Fibroblast of skin of back (primary cell): ENCODE results near the gene LGALS9C.
"Not testable (repeated sequence)": the region's sequence is repeated elsewhere in the genome, so short reads cannot be mapped to it uniquely, and the experiment has no call there.

ENCODE experiments used
- DNase-seq: peaks from one replicate; pipeline ENCODE4 v3.0.0-alpha.2; 2013

The LGALS9C gene

DNA sequence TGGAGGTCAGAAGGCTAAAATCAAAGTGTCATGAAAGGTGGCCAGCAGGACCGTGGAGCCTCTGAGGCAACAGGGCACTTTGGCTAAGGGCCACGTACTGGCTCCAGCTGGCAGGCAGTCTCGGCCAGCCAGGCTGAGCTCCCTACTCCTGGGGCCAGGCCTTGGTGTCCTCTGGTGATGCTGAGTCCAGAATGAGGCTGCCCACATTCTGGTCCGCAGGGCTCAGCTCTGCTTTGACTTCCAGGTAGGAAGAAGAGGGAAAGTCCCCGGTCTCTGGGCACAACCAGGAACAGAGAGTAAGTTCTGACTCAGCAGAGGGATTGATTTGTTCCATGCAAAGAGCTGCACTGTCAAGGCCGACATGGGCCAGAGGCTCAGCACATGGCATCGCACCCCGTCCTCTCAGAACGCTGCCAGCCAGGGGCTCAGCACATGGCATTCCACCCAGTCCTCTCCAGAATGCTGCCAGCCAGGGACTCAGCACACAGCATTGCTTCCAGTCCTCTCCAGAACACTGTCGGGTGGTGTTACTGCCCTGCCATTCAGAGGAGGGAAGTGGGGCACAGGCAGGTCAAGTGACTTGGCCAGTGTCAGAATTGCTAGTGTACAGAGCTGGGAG, 2.5 kb downstream of the LGALS9C start:
- not testable (repeated sequence) for DNase-seq

DNA sequence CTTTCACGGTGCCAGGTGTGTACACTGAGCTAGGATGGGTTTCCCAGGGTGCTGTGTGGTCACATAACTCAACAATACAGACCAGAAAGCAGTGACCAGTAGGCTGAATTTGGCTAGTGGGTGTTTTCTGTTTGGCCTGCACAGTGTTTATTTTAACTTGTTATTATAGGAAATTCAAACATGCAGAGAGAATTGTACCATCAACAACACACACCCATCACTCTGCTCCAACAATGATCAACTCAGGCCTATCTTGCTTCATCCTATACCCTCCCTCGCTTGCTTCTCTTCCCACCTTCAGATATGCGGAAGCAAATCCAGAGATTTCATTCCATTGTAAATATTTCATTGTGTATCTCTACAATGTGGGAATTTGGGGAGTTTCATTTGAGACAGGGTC, 5.2 kb downstream of the LGALS9C start:
- DNase-seq, result not testable (repeated sequence)

DNA sequence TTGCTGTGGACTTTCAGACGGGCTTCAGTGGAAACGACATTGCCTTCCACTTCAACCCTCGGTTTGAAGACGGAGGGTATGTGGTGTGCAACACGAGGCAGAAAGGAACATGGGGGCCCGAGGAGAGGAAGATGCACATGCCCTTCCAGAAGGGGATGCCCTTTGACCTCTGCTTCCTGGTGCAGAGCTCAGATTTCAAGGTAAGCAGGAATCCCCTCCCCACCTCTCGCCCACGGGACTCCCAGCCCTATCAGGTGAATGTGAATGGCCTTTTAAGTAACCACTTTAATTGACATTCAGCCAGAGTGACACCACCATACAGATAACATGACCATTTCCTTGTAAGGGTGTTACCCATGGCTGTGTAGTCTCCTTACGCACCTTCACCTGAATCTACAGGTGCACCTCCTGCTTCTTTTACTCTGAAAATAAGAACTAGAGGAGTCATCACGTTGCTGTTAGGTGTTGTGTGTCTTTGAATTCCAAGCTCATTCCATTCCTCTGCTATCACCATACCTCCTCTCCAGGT, 9.4 kb downstream of the LGALS9C start:
- not testable (repeated sequence) for DNase-seq

DNA sequence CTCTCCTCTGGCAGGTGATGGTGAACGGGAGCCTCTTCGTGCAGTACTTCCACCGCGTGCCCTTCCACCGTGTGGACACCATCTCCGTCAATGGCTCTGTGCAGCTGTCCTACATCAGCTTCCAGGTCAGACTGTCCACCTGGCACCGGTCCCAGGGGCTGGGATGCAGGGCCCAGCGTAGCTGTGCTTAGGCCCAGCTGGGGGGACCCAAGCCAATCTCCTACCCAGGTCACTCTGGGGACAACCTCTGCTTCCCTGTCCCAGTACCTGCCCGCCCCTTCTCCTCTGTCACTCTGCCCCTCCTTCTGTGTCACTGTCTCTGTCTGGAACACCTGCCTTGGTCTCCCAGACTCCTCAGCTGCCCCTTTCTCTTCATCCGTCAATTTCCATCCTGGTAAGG, 11.0 kb downstream of the LGALS9C start:
- not testable (repeated sequence) for DNase-seq

DNA sequence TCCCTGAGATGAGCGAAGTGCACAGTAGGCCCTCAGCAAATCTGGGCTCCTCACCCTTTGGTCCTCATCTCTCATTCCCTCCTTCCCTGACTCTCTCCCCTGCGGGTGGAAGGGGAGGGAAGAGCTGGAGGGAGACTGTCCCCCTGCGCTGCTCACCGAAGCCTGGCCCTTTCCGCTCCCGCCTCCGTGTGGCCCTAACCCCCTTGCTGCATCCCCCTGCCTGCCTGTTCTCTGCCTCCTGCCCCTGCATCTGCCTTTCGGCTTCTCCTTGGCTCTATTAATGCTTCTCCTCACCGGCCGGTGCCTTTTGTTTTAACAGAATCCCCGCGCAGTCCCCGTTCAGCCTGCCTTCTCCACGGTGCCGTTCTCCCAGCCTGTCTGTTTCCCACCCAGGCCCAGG, 12.0 kb downstream of the LGALS9C start:
- not testable (repeated sequence) for DNase-seq

DNA sequence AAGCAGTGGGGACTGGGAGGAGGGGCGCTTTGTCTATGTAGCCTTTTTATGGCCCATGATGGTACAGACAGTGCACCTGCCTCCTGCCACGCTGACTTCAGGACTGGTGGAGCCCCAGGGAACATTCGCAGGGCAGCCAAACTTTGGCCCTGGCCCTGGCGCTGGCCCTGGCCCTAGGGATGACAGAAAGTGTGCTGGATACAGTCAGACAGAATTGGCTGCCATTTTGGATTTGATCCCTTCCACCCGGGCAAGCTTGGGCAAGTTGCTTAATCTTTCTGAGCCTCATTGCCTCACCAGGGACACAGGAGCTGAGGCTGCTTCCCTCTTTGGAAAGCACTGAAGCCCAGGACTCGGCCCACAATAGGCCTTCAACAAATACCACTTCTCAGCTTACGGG, 13.4 kb downstream of the LGALS9C start:
- not testable (repeated sequence) for DNase-seq

DNA sequence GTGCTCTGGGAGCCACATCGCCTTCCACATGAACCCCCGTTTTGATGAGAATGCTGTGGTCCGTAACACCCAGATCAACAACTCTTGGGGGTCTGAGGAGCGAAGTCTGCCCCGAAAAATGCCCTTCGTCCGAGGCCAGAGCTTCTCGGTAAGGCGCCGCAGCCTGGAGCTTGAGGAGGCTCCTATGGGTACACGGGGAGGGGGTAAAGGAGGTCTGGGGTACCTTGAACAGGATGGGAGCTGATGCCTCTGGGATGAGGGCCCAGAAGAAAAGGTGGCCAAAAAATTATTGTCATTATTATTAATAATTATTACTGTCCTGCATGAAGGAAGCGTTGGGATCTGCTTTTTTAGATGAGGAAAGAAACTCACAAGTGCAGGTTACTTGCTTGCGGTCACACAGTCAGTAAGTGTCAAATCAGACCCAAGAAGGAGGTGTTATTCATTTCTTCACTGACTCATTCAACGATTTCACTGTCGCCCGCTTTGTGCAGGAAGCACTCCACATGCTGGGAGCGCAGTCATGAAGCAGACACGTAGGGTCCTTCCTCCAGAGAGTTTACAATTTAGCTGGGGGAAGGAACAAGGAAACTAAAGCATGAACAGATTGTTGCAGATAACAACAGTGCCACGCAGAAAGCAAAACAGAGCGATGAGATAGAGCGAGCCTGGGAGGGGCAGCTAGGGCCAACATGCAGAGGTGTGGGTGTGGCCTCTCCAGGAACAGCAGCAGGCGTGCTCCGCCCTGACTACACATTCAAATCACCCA, 16.3 kb downstream of the LGALS9C start:
- DNase-seq, result peak; percentile 39

DNA sequence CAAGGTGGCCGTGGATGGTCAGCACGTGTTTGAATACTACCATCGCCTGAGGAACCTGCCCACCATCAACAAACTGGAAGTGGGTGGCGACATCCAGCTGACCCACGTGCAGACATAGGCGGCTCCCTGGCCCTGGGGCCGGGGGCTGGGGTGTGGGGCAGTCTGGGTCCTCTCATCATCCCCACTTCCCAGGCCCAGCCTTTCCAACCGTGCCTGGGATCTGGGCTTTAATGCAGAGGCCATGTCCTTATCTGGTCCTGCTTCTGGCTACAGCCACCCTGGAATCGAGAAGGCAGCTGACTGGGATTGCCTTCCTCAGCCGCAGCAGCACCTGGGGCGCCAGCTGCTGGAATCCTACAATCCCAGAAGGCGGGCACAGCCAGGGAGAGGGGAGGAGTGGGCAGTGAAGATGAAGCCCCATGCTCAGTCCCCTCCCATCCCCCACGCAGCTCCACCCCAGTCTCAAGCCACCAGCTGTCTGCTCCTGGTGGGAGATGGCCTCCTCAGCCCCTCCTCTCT, 17.7 kb downstream of the LGALS9C start:
- not testable (repeated sequence) for DNase-seq

DNA sequence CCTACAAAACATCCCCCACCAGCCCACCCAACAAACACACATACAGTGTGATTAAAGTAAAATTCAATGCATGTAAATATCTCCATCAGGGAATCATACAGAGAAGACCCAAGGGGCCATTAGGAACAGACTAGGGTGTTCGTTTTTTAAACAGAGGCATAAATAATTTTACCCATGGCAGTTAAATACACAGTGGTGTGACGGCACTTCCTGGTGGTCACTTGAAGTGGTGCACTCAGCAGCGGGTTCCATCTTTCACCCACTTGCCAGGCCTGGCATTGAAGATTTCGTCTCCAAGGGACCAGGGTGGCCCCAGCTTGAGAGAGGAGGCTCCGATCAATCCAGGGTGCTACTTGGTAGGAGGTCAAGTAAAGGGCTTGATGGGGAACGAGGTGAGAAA, 20.5 kb downstream of the LGALS9C start:
- not testable (repeated sequence) for DNase-seq

DNA sequence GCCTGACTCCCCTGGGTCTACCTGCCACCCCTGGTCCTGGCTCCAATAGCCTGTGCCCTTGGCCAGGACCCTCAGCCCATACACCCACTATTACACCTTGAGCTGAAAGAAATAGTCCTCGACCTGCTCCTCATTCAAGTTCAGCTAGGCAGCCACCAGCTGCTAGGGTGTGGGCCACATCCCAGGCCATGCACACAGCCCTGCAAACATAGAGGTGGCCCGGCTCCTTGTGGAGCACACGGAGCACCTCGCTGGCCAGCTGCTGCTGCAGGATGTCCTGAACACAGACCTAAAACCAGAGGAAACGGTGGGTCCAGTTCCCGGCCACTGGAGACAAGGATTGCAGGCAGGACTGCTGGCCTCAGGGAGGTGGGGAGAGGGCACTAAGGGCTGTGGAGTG, 22.5 kb downstream of the LGALS9C start:
- not testable (repeated sequence) for DNase-seq

DNA sequence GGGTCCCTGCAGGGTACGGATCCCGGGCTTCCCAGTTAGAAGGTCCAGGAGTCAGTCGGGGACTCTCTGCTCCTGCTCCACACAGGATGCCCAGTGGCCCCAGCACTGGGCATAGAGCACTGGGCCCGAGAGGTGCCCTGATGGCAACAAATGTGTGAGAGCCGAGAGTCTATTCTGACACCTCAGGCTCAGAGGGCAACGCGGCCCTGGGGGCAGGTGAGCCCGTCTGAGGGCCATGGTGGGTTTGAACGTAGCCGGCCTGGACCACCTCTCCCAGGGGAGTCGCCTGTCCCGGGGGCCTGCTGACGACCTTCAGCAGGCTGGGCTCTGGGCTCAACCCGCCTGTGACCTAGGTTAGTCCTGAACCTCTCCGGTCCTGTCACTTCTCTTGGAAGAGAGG, 23.2 kb downstream of the LGALS9C start:
- DNase-seq, result not testable (repeated sequence)

DNA sequence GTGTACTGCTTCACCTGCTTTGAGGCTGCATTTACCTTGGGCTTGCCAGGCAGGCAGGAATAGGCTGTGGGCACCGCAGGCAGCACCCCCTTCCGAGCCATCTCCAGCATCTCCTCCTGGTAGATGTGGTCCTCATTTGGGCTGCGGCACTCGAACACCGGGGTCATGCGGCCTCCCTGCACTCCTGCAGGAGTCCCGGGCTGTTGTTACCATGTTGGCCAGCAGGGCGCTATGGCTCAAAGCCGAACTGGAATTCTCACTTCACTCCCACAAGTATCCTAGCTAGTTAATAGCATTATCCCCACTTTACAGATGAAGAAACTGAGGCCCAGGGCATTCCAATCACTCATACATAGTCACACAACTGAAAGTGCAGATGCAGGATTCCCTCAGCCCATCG, 23.7 kb downstream of the LGALS9C start:
- not testable (repeated sequence) for DNase-seq

DNA sequence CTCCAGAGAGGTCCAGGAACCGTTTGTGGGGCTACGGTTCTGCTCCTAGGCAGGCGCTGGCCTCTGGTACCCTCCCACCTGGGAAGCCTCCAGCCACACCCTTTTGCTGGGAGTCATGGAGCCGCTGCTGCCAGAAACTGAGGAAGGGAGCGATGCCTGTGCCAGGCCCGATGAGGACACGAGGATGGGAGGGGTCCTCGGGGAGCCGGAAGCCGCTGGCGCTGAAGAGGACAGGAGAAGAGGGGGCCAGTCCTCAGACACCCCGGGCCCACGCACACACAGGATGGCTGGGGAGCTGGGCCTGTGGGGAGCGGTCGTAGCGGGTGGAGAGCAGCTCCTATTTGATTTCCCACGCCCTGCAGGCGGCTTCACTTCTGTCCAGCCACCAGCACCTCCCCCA, 24.2 kb downstream of the LGALS9C start:
- not testable (repeated sequence) for DNase-seq

DNA sequence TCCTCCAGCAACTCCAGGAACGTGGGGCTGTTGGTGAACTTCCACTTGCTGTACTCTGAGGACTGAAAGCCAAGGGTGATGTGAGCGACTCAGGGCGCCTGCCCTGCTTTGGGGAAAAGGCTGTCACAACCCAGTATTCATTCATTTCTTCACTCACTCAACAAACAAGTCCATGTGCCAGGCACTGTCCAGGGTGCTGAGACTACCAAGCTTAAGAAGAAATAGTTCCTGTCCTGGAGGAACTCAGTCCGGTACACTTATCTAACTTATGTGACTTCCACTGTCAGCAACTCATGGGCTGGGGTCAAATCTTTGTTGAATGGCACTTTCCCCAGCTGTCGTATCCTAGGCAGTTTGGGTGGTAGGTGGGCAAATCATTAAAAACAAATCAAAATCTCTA, 26.6 kb downstream of the LGALS9C start:
- DNase-seq, result not testable (repeated sequence)

DNA sequence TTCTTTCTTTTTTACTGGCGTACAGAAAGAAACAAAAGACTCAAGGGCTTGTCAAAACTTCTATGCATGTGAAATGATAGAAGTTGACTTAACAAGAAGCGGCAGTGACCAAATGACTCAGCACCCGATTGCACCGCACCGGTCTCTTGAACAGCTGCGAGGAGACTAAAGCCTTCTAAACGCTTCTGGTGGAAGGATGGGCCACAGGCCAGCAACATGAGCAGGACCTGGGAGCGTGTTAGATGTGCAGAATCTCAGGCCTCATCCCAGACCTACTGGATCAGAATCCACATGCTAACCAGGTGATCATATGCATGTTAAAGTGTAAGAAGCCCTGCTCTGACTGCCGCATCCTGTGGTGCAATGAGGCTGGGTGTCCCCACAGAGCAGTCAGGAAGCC, 31.1 kb downstream of the LGALS9C start:
- not testable (repeated sequence) for DNase-seq

DNA sequence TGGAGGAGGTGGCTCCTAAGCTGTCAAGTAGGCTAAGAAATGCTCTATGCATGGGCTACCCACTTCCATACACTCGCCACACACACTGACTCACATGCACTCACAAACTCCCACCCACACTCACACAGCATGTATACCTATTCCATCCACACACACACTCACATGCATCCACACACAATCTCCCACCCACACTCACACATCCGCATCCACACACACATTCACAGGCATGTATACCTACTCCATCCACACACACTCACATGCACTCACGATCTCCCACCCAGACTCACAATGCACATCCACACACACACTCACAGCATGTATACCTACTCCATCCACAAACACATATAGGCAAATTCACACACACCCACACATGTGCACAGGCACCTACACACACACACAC, 32.1 kb downstream of the LGALS9C start:
- DNase-seq, result not testable (repeated sequence)

DNA sequence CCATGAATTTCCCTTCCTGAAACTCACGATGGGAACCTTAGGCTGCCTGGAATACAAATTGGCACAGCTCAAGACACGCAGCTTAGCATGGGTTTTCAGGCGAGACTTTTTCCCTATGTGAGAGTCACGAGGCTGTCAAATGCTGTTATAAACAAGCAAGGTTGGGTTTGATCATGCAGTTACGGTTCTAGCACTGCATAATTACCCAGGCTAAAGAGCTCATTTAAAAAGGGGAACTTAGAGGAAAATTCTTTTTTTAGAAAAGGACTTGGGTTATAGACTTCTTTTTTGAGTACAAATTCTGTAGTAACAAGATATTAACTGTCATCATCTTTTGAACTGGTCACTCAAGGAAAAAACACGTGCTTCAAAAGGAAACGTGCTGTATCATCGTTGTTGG, 44.5 kb downstream of the LGALS9C start:
- not testable (repeated sequence) for DNase-seq

DNA sequence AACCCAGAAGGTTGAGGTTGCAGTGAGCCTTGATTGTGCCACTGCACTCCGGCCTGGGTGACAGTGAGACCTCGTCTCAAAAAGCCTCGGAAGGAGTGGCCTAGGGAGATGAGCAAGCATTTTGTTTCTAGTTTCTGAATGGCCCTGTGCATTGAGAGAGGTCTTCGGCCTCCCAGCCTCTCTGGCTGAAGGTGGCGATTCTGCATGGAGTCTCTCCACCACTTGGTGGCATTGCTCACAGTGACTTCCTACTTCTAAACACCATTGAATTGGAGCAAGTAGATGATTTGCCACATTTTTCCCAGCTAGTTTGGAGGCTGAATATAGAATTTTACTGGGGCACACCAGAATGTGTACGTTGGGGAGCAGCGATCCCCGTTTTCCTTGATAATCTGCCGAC, 48.4 kb downstream of the LGALS9C start:
- DNase-seq, result not testable (repeated sequence)

DNA sequence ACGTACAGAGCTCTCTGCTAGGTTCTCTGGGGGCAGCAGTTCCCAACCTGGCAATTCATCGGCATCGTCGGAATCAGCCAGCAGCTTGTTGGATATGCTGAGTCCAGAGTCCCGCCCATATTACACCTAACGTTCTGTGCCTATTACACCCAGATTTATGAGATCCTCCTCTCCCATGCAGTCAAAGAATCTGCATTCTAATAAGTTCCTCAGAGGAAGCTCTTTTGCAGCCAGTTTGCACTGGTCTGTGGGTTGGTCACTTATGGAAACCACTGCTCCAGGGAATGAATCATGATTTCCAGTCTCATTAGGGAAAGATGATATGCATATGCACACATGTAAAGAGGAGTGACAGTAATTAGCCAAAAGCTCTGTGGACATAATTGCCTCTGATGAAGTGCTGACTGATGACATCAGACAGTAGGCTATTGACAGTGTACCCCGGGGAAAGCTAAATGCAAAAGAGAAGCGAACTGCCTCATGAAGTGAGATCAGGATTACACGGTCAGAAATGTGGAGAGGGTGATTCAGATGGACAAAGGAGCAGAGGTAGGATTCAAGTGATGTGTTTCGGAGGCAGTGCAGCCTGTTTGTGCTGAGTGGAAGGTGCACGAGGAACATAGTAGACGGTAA, 49.7 kb downstream of the LGALS9C start:
- DNase-seq, result not testable (repeated sequence)

DNA sequence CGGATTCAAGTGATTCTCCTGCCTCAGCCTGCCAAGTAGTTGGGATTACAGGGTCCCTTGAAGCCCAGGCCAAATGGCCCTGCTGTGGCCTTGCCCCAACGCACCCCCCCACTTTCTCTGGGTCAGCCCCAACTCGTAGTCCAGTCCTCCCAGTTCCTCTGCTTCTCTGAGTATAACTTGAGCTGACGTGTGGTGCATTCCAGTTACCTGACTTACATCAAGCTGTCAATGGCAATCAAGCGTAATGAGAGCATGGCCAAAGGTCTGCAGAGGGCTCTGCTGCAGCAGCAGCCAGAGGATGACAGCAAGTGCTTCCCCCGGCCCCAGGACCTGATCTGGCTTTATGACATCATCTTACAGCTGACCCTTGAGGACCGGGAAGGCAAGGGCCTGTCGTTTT, 50.8 kb downstream of the LGALS9C start:
- not testable (repeated sequence) for DNase-seq

DNA sequence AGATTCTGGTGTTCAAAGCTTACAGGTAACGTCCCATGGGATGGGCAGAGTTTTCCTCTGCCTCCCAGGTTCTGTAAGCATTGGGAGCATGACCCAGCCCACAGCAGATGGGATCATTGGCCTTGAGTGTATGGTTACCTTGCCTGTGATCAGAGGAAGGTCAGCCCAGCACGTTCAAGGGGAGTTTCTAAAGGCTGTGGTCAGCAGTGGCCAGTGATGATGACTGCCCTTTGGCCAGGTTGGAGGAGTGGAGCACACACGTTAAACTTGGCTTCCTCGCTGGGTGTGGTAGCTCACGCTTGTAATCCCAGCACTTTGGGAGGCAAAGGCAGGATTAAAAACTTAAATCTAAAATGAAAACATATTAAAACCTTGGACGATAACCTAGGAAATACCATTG, 51.8 kb downstream of the LGALS9C start:
- DNase-seq, result not testable (repeated sequence)

DNA sequence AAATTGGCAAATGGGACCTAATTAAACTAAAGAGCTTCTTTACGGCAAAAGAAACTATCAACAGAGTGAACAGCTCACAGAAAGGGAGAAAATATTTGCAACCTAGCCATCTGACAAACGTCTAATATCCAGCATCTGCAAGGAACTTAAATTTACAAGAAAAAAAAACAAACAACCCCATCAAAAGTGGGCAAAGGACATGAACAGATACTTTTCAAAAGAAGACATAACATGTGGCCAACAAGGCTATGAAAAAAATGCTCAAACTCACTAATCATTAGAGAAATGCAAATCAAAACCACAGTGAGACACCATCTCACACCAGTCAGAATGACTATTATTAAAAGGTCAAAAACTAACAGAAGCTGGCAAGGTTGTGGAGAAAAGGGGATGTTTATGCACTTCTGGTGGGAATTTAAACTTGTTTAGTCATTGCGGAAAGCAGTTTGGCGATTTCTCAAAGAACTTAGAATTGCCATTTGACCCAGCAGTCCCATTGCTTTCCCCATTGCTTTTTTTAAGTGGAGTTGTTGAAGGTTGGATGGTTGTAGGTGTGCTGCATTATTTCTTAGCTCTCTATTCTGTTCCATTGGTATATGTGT, 52.4 kb downstream of the LGALS9C start:
- DNase-seq, result not testable (repeated sequence)

DNA sequence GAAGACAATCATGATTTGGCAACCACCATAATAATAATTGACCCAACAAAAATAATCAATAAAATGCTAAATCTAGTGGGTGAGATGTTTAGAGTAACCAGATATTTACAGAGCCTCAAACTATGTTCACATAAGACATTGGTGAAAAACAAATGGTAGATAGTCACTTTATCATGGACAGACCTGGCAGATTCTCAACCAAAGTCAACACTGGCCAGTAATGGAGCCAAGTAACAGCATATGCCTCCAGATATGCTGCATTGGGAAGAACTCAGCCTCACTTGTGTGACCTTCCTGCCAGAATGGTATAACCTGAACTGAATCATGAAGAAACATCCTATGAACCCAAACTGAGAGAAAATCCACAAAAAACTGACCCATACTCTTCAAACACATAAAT, 53.8 kb downstream of the LGALS9C start:
- DNase-seq, result not testable (repeated sequence)
